Fibroblast of the aortic adventitia (primary cell): Measurements from ENCODE around the gene BOLL. TPM values are rescaled to one million over a fixed set of nuclear protein-coding genes. Genes with fewer than 3 reads are reported as not detected.
"Not testable (repeated sequence)": the region's sequence is repeated elsewhere in the genome, so short reads cannot be mapped to it uniquely, and the experiment has no call there.

Source experiments
- DNase-seq: peaks from one replicate; pipeline ENCODE4 v3.0.0-alpha.2; 2010; ENCODE audit warnings: low read depth
- H3K4me3 ChIP-seq: 2 replicates; pipeline ENCODE4 v1.5.1; 2011; ENCODE audit warnings: low read depth, mild to moderate bottlenecking, control low read depth, low read length, moderate library complexity
- total RNA-seq: library from RNA; depleted of rRNA; stranded (reverse); fragments of >200 nt; gene quantifications from 2 replicates; pipeline ENCODE4 v1.2.3, GENCODE V29; 2012; ENCODE audit warnings: low replicate concordance
- TF ChIP-seq, protein P1 (sequence below): IDR thresholded peaks from 2 replicates; pipeline ENCODE4 v1.5.1; 2011; ENCODE audit warnings: mild to moderate bottlenecking, low read length, control low read depth, inconsistent platforms; ENCODE audit not compliant: insufficient read depth

The BOLL gene
- total RNA-seq, 1 donor, result not detected

DNA sequence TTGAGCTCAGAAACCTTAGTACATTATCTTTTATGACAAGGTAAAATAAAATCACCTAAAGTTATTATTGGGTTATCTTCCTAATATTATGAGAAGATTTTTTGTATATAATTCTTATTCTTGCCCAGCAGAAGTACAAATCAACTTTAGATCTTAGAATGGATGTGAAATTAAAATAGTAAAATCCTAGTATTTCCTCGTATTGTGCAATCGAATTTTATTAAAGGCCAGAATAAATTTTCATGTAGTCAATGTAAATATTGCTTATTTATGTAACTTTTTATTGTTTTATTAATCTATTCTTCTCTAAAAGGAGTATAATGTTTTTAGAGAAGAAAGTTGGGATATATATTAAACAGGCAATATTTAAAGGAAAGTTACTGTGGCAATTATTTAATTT, 67.3 kb downstream of the BOLL start:
- TF ChIP-seq, protein P1, sequence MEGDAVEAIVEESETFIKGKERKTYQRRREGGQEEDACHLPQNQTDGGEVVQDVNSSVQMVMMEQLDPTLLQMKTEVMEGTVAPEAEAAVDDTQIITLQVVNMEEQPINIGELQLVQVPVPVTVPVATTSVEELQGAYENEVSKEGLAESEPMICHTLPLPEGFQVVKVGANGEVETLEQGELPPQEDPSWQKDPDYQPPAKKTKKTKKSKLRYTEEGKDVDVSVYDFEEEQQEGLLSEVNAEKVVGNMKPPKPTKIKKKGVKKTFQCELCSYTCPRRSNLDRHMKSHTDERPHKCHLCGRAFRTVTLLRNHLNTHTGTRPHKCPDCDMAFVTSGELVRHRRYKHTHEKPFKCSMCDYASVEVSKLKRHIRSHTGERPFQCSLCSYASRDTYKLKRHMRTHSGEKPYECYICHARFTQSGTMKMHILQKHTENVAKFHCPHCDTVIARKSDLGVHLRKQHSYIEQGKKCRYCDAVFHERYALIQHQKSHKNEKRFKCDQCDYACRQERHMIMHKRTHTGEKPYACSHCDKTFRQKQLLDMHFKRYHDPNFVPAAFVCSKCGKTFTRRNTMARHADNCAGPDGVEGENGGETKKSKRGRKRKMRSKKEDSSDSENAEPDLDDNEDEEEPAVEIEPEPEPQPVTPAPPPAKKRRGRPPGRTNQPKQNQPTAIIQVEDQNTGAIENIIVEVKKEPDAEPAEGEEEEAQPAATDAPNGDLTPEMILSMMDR, result no peak
- no peak for DNase-seq
- H3K4me3 ChIP-seq, result no peak overlapping the region

DNA sequence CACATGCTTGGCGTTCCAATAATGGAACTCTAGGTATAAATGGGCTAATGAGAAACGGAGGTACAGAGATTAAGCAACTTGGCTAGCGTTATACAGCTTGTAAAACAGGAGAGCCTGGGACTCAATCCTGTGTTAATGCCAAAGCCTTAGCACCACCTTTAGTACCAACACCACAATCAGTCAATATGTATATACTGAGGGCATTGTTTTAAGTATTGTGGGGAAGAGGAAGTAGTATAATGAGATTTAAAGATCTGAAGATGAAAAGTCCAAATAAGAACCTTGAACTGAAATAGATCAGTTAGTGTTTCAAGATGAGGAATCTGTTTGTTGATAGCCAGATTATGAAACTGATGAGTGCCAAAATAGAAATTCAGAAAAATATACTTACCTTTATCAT, 71.8 kb downstream of the BOLL start:
- DNase-seq, result no peak

DNA sequence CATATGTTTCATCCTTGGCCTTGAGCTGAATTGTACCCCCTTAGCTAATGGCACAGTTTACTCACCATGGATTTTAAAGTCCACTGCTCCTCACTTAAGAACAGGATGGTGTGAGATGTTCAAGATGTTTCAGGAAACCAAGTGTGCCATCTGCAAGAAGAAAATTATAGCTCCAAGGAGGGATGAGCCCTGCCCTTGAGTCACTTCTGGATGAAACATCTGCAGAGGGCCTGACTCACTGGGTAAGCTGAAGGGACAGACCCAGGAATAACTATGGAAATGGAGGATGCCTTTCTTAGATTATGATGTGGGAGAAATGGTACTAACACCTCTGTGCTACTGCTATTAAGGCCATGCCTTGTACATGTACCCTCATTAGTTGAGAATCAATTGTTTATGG, 73.5 kb downstream of the BOLL start:
- H3K4me3 ChIP-seq, result no peak overlapping the region
- no peak for DNase-seq
- TF ChIP-seq, protein P1, result no peak

More for the DNA sequence above, 71.8 kb downstream of the BOLL start:
- TF ChIP-seq, protein P1, result no peak
- no peak overlapping the region for H3K4me3 ChIP-seq

DNA sequence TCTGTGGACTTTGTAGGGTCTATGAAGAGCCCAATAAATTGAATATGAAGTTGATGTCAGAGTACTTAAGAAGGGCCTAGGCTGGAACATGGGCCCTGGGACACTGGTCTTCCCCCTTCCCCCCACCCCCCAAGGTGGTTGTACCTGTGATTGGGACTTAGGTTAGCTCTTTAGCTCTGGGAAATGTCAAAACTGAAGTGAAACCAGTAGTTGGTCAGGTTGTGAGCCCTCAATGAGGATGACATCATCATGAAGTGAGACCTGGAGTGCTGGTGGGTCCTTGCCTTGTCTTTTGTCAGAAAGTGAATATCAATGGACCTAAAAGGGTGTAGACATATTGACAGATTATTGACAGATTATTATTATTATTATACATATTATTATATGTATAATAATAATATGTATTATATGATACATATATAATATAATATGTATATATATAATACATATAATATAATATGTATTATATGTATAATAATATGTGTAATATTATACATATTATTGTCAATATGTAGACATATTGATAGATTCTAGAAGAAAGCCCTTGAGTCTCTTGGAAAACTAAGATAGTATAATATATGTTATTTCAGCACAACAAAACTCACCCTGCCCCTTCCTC, 74.6 kb downstream of the BOLL start:
- no peak overlapping the region for H3K4me3 ChIP-seq
- TF ChIP-seq, protein P1, result no peak
- DNase-seq, result no peak

DNA sequence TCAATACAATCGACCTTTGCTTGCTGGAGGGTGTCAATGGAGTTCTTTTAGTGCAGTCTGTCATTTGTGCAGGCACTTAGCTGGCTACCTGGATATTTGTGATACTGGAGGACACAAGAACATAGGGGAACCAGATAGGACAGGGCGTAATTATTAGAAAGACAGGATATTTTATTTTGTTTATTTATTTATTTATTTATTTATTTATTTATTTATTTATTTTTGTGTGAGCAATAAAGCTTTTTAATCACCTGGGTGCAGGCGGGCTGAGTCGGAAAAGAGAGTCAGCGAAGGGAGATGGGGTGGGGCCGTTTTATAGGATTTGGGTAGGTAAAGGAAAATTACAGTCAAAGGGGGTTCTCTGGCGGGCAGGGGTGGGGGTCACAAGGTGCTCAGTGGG, 76.0 kb downstream of the BOLL start:
- DNase-seq, H3K4me3 ChIP-seq: not testable (repeated sequence)

DNA sequence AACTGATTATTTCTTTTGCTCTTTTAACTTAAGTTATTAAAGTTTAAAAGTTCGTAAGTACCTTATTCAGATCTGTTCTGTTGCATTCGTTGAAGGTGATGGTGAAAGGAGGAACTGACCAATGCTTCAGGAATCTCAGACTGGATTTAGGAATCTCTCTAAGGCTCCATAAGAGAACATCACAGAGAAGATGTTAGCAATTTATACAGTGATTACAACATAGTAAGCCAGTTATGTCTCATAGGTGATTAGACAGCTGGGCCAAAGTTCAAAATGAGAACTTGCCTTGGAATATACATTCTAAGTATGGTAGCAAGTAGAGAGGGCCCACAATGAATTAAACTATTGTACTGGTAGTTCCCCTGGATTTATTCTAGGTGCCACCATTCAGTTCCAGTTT, 76.8 kb downstream of the BOLL start:
- H3K4me3 ChIP-seq, result no peak overlapping the region
- TF ChIP-seq, protein P1, result no peak
- peak; percentile 66 for DNase-seq

DNA sequence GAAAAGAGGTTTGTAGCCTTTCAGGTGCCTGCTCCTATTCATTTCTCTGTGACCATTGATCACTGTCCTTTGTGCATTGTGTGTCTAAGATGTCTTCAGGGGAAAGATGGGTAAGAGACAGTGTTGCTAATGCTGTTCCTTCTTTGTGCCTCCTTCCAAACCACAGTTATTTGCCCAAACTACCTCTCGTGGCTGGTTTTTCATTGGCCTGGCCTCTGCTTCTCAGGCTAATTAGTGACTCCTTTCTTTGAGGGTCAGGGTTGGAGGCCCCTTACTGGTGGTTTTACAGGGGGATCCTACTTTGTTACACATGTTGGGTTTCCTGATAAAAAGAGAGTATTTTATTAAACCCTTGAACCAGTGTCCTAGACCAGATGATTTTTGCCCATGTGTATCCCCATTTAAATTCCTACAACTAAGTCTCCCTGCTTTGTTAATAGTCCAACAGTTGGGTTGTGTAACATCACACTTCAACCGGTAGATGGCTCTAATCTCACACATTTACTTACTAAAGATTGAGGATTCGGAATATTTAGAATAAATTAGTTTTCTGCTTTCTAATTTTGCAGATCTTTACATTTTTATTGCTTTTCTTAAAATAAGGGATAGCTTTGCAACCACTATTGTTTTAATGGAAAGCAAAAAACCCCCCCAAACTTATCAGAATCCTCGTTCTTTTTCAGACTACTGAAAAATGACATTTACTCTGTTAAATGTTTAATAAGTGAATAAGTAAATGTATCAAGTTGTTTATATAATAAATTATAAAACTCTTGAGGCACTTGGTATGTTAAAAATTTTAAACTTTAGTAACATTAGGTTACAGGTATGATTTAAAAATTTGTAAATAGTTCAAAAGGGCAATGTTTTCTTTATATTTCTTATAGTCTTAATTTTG, 77.6 kb downstream of the BOLL start:
- DNase-seq, result peak; percentile 76
- H3K4me3 ChIP-seq, result peak overlapping the region; percentile 87
- TF ChIP-seq, protein P1, result peak; percentile 74
